ENCODE data around the gene MBNL1.

- TF ChIP-seq CTCF (IDR thresholded peaks at IDR 0.05) (no peak), POLR2A (IDR thresholded peaks at IDR 0.05) (no peak), POLR2AphosphoS5 (IDR thresholded peaks at IDR 0.05; ENCODE audit: insufficient read depth in 1 of 2, low read depth in 1 of 2) (no peak)
Measured at GRCh38 chr3:152243721-152244516, 24.8 kb upstream of the MBNL1 start.

Measured in vagina (tissue), 2 donors.